ENCODE measurements around the gene HIPK2. TPM values are rescaled to one million over a fixed set of nuclear protein-coding genes. Genes with fewer than 3 reads are reported as not detected.

HIPK2 gene
- total and polyA plus RNA-seq, 10 of the 15 experiments (the other 5 are each of a cell fraction or from before 2014, with no cell fraction given) = 1.7 to 39.0 (median 9.4) TPM

DNA sequence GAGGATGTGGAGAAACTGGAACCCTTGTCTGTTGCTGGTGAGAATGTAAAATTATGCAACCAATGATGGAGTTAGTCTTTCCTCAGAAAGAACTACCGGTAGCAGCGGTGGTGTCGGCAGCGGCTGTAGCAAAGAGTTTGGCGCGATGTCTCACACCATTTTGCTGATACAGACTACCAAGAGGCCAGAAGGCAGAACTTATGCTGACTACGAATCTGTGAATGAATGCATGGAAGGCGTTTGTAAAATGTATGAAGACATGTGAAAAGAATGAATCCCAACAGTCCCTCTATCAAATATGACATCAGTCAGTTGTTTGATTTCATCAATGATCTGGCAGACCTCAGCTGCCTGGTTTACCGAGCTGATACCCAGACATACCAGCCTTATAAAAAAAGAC, 243.7 kb downstream of the HIPK2 start:
- no peaks in the 10 kb centered on the region for H3K27me3 ChIP-seq (replicated peaks in 1 of 2; ENCODE audit: control insufficient read depth in 2 of 2, insufficient read depth in 2 of 2, low read length in 1 of 2)
- ChIA-PET RAD21 (ENCODE audit: unreplicated experiment) (no interaction called here), CTCF (no interaction called here), SMC1A (ENCODE audit: uncharacterized antibody, unreplicated experiment) (no interaction called here), POLR2A (no interaction called here)
- ATAC-seq (no peak), DNase-seq (ENCODE audit: low read depth, low spot score) (no peak), FAIRE-seq (no peak)
- no peaks in the 10 kb centered on the region for H3K4me1 ChIP-seq (ENCODE audit: control insufficient read depth, insufficient read depth, low read length)
- in situ Hi-C loops (cut with MboI) = no loop called here
- H3K9ac ChIP-seq (ENCODE audit: control insufficient read depth, insufficient read depth, low read length) = no peak overlapping the region
- H3K4me2 ChIP-seq (ENCODE audit: control insufficient read depth, insufficient read depth) = no peak overlapping the region
- H2AFZ ChIP-seq (ENCODE audit: control insufficient read depth, low read depth, low read length) = no peak overlapping the region
- no peak overlapping the region for H3K27ac ChIP-seq (ENCODE audit: control insufficient read depth, insufficient read depth)
- intact Hi-C loops (cut with micrococcal nuclease; ENCODE audit: unreplicated experiment) = no loop called here
- H3K36me3 ChIP-seq (ENCODE audit: control insufficient read depth in 2 of 2, insufficient read depth in 2 of 2, low read length in 1 of 2) = no peaks in the 10 kb centered on the region
- TF ChIP-seq RAD21 (IDR thresholded peaks at IDR 0.05; ENCODE audit: insufficient read depth, low read depth, low read length) (no peak), CHD4 (IDR thresholded peaks at IDR 0.05) (no peak), GABPA (IDR thresholded peaks at IDR 0.05; ENCODE audit: low read depth) (no peak), CBX5 (IDR thresholded peaks at IDR 0.05; ENCODE audit: low read depth) (no peak), FOXK2 (IDR thresholded peaks at IDR 0.05) (no peak), BCL3 (IDR thresholded peaks at IDR 0.05; ENCODE audit: borderline replicate concordance, insufficient read depth, low read depth, low read length, poor library complexity, severe bottlenecking) (no peak), SMARCA5 (IDR thresholded peaks at IDR 0.05) (no peak)
- TF ChIP-seq, protein P1, sequence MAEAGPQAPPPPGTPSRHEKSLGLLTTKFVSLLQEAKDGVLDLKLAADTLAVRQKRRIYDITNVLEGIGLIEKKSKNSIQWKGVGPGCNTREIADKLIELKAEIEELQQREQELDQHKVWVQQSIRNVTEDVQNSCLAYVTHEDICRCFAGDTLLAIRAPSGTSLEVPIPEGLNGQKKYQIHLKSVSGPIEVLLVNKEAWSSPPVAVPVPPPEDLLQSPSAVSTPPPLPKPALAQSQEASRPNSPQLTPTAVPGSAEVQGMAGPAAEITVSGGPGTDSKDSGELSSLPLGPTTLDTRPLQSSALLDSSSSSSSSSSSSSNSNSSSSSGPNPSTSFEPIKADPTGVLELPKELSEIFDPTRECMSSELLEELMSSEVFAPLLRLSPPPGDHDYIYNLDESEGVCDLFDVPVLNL (IDR thresholded peaks at IDR 0.05; ENCODE audit: low read depth, low read length) = no peak
- H3K79me2 ChIP-seq (ENCODE audit: control insufficient read depth, insufficient read depth, low read length) = no peaks in the 10 kb centered on the region
- WGBS (ENCODE audit: insufficient coverage, insufficient replicate concordance, low lambda C conversion rate, missing lambda C conversion rate) = 72% methylated on average over 9 of the region's 9 CpGs
- no TSS peak for BruUV-seq (replicated peaks)
- no peaks in the 10 kb centered on the region for H3K9me3 ChIP-seq (replicated peaks; ENCODE audit: control insufficient read depth, insufficient read depth, low read length)
- H3K4me3 ChIP-seq = no peak overlapping the region
- no peaks in the 10 kb centered on the region for H4K20me1 ChIP-seq (ENCODE audit: control insufficient read depth, insufficient read depth)

Data from GM12878 (cell line).